CMK (cell line): ENCODE measurements around the gene SAA4.
"Not testable (repeated sequence)": the region's sequence is repeated elsewhere in the genome, so short reads cannot be mapped to it uniquely, and the experiment has no call there.

Experiments
- DNase-seq: peaks from one replicate; pipeline ENCODE4 v3.0.0-alpha.2; 2010; ENCODE audit warnings: low read depth

SAA4 gene

DNA sequence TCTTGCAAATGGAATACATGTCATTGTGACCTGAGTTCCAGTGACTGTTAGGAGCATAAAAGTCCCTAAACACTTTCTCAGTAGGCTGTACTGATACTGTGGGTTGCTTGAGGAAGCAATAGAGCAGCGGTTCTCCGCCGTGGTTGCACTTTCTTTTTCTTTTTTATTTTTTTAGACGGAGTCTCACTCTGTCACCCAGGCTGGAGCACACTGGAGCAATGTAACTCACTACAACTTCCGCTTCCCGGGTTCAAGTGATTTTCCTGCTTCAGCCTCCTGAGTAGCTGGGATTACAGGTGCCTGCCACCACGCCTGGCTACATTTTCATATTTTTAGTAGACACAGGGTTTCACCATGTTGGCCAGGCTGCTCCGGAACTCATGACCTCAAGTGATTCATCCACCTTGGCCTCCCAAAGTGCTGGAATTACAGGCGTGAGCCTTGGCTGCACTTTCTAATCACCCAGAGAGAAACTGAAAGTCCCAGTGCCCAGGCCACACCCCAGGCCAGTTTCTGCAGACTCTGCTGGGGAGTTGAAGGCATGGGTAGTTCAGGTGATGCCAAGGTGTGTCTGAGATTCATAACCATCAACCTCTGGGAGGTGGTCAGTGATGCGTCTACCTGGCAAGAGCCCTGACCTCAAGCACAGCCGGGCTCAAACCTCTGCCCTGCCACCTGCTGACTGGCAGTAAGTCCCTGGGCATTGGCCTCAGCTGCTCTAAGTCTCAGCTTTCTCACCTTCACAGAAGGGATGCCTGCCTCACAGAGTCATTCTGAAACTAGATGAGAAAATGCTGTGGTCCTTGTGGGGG is 10.0 kb upstream of the SAA4 start:
- not testable (repeated sequence) for DNase-seq

DNA sequence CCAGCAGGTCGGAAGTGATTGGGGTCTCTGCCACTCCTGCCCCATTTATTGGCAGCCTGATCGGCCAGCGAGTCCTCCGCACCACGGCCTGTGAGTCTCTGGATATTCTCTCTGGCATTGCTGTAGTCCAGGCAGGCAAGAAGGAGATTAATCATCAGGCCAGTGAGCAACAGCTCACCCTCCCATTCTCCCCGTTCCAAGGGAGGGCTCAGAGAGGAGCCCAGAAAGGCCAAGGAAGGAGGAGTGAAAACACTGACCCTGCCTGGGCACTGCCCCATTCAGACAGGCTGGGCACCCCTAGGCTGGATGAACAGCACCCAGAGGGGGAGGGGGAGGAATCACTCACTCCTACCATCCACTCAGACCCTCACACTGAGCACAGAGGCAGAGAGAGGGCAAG is 8.8 kb upstream of the SAA4 start:
- no peak for DNase-seq

DNA sequence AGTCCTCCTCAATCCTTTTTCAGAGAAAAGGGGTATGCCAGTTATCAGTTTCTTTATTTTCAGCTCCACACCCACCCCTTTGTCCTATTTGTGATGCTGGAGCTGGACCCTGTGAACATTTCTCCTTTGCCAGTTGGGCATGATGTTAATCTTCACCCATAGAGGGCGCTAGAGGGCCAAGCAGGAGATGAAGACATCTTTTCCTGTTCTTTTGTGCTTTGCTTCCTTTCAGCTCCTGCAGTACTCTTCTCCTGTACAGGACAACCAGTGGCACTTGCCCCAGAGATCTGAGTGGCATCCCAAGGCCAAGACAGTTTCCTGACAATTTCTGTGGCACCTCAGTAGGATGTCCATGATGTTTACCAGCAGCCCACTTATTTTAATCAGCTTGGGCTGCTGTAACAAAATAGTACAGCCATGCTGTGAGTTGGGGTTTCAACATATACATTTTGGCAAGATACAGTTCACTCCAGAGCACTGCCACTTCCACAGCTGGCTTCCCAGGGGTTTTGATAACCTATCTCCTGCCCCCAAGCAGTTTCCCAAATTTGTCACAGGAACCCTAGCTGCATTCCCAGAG is 7.3 kb upstream of the SAA4 start:
- peak; percentile 56 for DNase-seq

DNA sequence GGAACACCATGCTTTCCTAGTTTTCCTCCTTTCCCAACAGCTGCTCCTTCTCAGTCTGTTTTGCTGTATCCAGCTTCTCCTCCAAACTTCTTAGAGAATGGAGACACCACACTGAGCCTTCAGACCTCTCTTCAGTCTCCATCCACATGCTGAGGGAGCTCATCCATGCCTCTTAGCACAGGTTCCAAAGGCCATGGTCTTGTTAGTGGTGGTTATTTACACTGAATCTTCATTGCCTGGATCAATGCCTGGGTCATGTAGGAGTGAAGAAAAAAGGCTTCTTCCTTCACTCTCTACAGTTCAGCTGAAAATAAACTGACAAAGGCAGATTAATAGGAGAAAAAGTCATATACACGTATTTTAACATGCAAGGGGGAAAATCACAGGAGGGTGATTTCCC is 3.1 kb upstream of the SAA4 start:
- no peak for DNase-seq

DNA sequence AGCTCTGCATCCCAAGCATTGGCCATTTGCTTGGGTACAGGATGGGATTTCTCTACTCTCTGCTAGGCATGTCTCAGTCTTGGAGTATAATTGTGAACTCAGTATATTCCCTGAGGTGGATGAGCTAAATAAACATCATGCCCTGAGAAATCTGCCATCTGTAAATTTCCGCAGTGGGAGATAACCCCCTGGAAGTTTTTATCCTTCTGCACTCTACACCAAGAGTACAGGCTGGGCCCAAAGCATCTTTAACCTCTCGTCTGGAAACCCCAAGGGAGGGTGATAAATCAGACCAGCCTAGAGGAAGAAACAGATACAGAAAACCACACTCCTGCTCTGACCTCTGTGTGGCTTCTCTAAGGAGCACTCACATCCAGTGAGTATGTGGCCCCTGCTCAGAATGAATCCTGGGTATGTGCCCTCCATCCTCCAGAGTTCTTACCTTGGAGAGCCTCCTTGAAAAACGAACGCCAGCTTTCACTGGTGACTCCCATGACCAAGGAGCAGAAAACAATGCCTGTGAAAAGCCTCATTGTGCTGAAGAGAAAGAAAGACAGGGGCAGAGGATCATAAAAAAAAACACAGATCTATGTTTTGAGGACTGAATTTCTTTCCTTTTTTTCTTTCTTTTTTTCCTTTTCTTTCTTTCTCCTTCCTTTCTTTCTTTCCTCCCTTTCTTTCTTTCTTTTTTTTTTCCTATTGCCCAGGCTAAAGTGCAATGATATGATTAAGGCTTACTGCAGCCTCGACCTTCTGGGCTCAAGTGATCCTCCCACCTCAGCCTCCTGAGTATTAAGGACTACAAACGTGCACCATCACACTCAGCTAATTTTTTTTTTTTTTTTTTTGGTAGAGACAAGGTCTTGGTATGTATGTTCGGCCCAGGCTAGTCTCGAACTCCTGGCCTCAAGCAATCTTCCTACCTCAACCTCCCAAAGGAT is 938 bp downstream of the SAA4 start:
- no peak for DNase-seq

DNA sequence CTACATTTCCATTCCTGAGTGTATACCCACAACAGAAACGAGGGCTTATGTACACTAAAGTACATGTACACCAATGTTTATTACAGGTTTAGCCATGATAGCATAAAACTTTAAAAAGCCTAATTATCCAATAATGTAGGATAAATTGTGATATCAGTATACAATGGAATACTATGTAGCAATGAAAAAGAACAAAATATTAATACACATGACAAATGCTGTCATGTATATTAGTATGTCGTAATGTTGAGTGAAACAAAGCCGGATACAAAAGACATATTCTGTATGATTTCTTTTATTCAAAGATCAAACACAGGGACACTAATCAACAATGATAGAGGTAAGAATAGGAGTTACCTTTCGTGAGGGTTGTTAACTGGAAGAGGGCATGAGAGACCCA is 2.7 kb downstream of the SAA4 start:
- DNase-seq: no peak

DNA sequence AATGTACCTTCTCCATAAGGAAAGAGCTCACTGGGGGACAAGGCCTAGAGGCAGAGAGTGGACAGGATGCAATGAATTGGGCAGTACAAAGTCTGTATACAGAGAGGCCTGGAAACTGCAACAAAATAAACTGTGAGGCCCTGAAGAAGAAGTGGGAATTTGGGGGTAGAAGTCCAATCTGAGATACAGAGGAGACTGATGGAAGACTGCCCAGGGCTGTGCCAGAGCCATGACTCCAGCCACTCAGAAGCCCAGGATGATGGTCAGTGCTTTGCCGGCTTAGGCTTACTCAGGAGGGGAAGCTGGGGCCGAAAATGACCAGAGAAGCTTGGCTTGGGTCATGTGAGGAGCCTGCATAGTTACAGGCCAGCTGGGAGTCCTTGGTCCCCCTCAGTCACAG is 5.7 kb downstream of the SAA4 start:
- DNase-seq: no peak

DNA sequence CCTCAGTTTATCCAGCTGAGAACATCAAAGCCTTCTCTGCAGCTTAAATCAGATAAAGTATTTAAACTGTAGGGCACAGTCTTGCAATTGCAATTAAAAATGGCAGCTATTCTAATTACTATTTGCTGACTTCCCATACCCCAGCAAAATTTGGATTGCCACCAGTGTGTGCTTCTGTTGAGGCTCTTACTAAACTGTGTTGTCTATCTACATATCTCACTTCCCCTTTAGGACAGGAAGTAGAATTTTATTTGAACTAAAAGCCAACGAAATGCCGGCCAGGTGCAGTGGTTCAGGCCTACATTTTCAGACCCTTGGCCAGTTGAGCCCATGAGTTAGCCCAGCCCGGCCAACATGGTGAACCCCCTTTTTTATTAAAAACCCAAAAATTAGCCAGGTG is 7.1 kb downstream of the SAA4 start:
- DNase-seq: no peak

DNA sequence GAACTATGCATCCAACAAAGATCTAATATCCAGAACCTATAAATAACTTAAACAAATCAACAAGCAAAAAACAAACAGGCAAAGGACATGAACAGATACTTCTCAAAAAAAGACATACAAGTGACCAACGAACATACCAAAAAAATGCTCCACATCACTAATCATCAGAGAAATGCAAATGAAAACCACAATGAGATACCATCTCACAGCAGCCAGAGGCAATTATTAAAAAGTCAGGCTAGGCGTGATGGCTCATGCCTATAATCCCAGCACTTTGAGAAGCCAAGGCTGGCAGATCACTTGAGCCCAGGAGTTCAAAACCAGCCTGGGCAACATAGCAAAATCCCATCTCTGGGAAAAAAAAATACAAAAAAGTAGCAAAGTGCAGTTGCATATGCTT is 10.7 kb downstream of the SAA4 start:
- no peak for DNase-seq

DNA sequence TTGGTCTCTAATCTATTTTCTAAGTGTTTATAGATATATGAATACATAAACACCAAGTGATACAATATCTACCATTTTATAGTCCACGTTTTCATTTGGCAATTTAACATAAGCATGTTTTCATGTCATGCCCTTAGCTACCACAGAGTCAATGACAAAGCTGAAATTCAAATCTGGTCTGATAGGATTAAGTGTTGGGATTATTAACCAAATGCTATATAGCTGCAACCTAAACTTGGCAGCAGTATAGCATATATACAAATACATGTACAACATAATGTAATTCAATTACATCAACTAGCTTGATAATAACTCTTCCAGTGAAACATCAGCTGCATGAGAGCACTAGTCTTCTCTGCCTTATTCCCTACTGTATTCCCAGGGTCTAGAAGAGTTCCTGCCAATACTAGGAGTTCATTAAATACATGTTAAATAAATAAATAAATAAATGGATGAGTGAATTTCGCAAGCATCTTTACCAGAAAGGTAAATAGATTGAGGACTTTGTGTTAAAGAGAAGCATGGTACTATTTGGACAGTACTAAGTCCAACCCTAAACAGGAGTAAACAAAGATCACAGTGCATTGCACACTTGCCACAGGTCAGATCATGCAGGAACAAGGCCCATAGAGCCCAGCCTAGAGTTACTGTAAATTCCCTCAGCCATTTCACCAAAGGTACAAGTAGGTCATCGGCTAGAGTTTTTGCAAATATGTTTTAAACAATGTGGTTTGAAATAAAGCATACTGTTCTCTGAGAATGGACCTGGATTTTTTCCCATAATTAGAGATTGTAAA is 12.8 kb downstream of the SAA4 start:
- DNase-seq: no peak

DNA sequence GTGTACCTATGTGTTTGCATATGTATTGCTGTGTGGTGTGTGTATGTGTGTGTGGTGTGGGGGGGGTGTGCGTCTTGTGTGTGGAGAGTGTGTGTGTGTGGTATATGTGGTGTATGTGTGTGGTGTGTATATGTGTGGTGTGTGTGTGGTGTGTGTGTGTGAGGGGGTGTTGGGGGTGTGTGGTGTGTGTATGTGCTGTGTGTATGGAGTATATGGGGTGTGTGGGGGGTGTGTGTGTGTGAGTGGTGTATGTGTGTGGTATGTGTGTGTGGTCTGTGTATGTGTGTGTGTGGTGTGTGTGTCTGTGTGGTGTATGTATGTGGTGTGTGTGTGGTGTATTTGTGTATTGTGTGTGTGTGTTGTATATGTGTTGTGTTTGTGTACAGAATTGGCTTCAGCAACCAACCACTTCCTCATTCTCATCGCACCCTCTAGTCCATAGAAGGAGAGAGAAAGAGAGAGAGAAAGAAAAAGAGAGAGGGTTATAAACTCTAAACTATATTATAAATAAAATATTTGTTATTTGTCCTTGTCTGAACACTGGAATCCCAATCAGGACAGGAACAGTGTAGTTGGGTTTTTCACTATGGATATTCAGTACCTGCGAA is 13.7 kb downstream of the SAA4 start:
- DNase-seq: no peak

DNA sequence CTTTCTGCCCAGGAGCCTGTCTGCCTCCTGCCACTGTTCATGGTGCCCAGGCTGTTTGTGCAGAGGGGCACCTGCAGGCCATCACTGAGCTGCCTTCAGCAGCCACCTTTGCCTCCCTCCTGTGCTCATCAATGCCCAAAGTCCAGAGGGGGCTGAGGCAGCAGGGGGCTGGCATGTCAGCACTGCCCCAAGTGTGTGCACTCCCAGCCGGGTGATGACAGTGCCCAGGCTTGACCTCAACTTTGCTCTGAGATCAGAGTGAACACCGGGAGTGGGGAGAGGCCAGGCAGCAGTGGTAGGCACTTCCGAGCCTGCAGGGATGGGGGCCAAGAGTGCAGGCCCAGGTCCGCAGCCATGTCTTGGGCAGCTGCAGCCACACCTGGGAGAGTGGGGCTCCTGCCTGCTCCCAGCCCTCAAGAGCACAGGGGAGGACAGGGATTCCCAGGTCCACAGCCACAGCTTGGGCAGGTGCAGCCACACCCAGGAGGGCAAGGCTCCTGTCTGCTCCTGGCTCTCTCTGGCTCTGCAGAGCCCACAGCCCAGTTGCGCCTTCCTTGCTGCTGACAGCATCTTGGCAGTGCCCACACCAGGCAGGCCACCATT is 15.2 kb downstream of the SAA4 start:
- DNase-seq: no peak

DNA sequence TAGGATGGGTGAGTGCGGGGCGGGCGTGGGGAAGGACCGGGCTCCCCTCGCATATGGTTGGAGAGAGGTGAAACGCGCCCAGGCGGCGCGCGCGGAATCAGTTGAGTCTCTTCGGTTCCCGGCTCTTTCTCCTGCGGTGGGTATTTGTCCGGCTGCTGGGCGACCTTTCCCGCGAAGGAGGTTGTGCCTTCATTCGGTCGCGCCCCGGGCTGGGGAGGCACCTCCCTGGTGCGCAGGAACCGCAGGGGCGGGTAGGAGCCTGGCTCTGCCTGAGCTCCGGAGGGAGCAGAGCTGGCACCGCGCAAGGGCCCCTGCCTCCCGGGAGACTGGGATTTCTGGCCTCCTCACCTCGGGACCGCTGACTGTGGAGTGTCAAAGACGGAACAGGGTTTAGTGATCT is 27.5 kb downstream of the SAA4 start:
- DNase-seq: no peak

DNA sequence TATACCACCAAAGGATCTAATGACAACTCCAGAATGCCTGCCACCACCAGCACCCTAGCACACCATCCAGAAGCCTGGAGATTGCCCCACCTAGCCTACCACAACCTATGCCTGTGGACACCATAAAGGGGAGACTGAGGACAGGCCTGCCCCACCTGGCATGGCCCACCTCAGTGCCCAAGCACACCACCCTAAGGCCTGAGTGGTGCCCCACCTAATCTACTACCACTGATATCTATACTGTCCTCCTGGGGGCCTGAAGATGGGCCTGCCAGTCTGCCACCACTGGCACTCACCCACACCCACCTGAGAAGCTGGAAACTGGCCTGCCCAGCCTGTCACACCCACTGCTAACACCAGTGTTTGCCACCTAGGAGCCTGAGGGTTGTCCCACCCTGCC is 31.8 kb downstream of the SAA4 start:
- no peak for DNase-seq

DNA sequence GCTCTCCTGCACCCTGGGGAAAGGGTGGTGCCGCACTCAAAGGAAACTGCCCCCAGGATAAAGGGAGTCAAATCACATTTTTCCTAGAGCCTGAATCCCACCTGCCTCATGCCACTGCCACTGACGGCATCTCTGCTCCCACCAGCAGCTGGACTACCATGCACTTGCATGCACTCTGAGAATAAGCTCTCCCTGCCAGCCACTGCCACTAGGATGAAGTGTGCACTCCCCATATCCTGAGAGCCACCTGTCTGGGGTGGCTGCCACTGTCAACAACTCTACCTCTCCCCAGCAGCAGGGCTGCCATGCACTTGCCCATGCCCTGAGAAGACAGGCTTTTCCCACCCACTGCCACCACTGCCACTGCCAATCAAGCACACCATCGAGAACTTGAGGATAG is 32.4 kb downstream of the SAA4 start:
- DNase-seq: no peak

DNA sequence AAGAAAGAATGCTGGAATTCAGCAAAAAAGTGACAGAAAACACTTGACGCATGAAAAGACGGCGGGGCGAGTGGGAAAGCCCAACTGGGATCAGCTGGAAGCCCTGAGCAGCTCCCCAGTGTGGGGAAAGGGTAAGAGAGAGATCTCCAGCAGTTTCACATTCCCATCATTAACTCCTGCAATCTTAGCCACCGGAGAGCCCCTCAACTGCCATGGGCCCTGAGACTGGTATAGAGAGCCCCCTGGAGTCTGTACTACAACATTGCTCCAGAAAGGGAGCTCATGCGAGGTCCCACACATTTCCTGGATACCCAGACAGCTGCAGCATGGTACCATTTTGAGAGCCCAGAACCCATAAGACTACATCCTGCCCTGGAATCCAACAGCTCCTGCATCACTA is 32.9 kb downstream of the SAA4 start:
- DNase-seq: no peak

DNA sequence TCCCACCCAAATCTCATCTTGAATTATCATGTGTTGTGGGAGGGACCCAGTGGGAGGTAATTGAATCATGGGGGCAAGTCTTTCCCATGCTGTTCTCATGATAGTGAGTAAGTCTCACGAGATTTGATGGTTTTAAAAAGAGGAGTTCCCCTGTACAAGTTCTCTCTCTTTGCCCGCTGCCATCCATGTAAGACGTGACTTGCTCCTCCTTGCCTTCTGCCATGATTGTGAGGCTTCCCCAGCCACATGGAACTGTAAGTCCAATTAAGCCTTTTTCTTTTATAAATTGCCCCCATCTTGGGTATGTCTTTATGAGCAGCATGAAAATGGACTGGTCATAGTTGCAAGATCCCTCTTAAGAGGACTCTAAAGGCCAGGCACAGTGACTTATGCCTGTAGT is 38.9 kb downstream of the SAA4 start:
- DNase-seq: not testable (repeated sequence)

DNA sequence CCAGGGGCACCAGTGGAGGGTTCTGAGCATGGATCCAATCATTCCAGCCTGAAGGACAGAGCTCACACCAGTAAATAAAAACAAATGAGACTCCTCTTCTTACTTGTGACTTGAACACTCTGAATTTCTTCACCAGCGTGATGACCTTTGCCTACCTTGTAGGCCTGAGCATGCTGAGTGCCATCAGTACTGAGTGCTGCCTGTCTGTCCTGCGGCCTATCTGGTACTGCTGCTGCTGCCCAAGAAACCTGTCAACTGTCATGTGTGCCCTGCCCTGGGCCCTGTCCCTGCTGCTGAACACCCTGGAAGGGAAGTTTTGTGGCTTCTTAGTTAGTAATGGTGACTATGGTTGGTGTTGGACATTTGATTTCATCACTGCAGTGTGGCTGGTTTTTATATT is 40.1 kb downstream of the SAA4 start:
- DNase-seq: no peak

DNA sequence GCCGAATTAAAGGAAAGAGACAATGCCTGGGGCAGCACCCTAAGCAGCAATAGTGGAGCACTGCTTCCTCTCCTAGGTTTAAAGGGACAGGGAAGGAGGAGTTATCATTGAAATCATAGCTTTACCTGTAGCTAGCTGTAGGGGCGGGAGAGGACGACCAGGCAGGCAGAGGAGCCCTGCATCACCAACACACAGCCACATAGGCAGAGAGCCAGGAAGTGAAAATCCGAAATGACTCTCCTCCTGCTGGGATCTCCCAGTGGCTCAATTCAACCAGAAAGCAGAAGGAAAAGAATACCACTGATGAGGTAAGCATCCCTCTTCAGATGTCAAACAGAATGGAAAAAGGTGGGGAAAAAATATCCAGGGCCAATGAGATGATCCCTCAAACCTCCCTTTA is 43.6 kb downstream of the SAA4 start:
- no peak for DNase-seq

DNA sequence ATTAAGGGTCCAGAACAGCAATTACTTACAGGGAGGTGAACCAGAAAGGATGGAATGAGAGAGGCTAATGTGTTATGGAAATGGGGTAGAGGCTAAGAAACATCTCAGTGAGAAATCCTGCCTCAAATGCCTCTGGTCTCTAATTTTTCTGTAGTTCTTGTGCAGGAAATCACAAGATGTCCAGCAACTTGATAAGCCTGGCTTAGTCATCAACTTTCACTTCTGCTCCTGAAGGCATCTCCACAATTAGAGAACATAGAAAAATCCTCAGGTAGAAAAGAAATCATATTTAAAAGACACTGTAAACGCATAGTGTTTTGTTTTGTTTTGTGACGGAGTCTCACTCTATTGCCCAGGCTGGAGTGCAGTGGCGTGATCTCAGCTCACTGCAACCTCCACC is 45.2 kb downstream of the SAA4 start:
- no peak for DNase-seq
